Testis (tissue), 2 donors: ENCODE data around the gene DAPK3.
"Not testable (repeated sequence)": the region's sequence is repeated elsewhere in the genome, so short reads cannot be mapped to it uniquely, and the experiment has no call there.

Experiments
- CTCF ChIP-seq, 3 experiments: fragments of 450-650 bp in 2 of 3; fragments of 200-600 bp in 1 of 3; sonication (generic) in 1 of 3; IDR thresholded peaks; one replicate each; pipeline ENCODE4 v1.5.1; 2016 to 2019; ENCODE audit warnings: antibody characterized with exemption in 3 of 3, mild to moderate bottlenecking in 2 of 3, moderate library complexity in 1 of 3
- POLR2A ChIP-seq: fragments of 450-650 bp; IDR thresholded peaks from one replicate; pipeline ENCODE4 v1.6.1; 2017; ENCODE audit warnings: antibody characterized with exemption, mild to moderate bottlenecking, moderate library complexity

DNA sequence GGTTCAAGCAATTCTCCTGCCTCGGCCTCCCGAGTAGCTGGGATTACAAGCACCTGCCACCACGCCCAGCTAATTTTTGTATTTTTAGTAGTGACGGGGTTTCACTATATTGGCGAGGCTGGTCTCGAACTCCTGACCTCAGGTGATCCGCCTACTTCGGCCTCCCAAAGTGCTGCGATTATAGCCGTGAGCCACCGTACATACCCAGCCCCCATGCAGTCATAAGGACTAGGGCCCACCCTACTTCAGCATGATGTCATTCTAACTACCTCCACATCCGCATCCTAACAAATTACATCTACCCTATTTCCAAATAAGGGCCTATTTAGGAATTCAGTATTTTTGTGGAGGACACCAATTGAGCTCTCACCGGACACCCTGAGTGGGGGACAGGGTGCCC is 15.6 kb downstream of the DAPK3 start:
- not testable (repeated sequence) for TF ChIP-seq POLR2A; CTCF (IDR thresholded peaks at IDR 0.05)
